Endothelial cell of umbilical vein (primary cell): ENCODE measurements around the gene FPR1. TPM values are rescaled to one million over a fixed set of nuclear protein-coding genes. Genes with fewer than 3 reads are reported as not detected.

Source experiments
- BruUV-seq: library from RNA; stranded (reverse); fragments of 400-500 nt; replicated peaks from 2 replicates; lab custom pipeline; 2021; lab: Mats Ljungman, UMichigan
- CTCF ChIA-PET: fragments of 300-600, 350-600 bp; sonication (Branson Sonifier 250); formaldehyde crosslinking; loops from one replicate; lab custom pipeline; 2021; ENCODE audit warnings: antibody characterized with exemption, inconsistent platforms; lab: Charles Lee
- POLR2A ChIA-PET: fragments of 300-600, 350-600 bp; sonication (Branson Sonifier 250); formaldehyde crosslinking; loops from one replicate; lab custom pipeline; 2021; ENCODE audit warnings: antibody characterized with exemption, inconsistent platforms; lab: Charles Lee
- DNase-seq: peaks from one replicate; pipeline ENCODE4 v3.0.0-alpha.2; 2011; ENCODE audit warnings: low read depth, low spot score
- FAIRE-seq: peaks from 2 replicates; lab custom pipeline; 2011; peaks lifted over from hg19 to GRCh38; lab: Jason Lieb, UNC
- H2AFZ ChIP-seq: 2 replicates; pipeline ENCODE4 v1.6.0; 2012; ENCODE audit warnings: low read depth, low read length, control low read depth, inconsistent platforms
- H3K27ac ChIP-seq: 2 replicates; pipeline ENCODE4 v1.5.1; 2011; ENCODE audit warnings: low read depth, mild to moderate bottlenecking, control low read depth, low read length, moderate library complexity; ENCODE audit not compliant: insufficient read depth
- H3K27me3 ChIP-seq, 2 experiments: 2 replicates each; pipeline versions ENCODE4 v1.6.0 to v1.6.1; 2011; ENCODE audit warnings: low read length in 2 of 2, mixed read lengths in 1 of 2; ENCODE audit not compliant: control insufficient read depth in 2 of 2, insufficient read depth in 2 of 2
- H3K36me3 ChIP-seq, 2 experiments: 2 replicates in 1 of 2; 3 replicates in 1 of 2; pipeline ENCODE4 v1.5.1; 2011; ENCODE audit warnings: low read length in 2 of 2, mild to moderate bottlenecking in 1 of 2, moderate library complexity in 1 of 2; ENCODE audit not compliant: control insufficient read depth in 2 of 2, insufficient read depth in 2 of 2; ENCODE audit errors: extremely low read depth in 1 of 2
- H3K4me1 ChIP-seq: 3 replicates; pipeline ENCODE4 v1.5.1; 2011; ENCODE audit warnings: mild to moderate bottlenecking, low read length; ENCODE audit not compliant: control insufficient read depth, insufficient read depth; ENCODE audit errors: extremely low read depth
- H3K4me2 ChIP-seq: 2 replicates; pipeline ENCODE4 v1.6.1; 2011; ENCODE audit warnings: low read length, control low read depth, mixed read lengths; ENCODE audit not compliant: insufficient read depth
- H3K4me3 ChIP-seq, 3 experiments: fragments of 200-600 bp in 1 of 3; sonication (generic), shearing (Covaris generic) in 1 of 3; replicated peaks in 1 of 3; 2 replicates each; pipeline ENCODE4 v1.5.1; 2011 to 2016; ENCODE audit warnings: control low read depth in 3 of 3, low read length in 3 of 3, mild to moderate bottlenecking in 2 of 3, inconsistent platforms in 1 of 3, low read depth in 1 of 3, moderate library complexity in 1 of 3; ENCODE audit not compliant: insufficient read depth in 1 of 3
- H3K79me2 ChIP-seq: 2 replicates; pipeline ENCODE4 v1.6.0; 2012; ENCODE audit warnings: low read length, inconsistent platforms; ENCODE audit not compliant: control insufficient read depth, insufficient read depth
- H3K9ac ChIP-seq: replicated peaks from 2 replicates; pipeline ENCODE3; 2011; ENCODE audit warnings: low read length, control low read depth; ENCODE audit not compliant: insufficient read depth; ENCODE audit errors: extremely low read depth
- H3K9me1 ChIP-seq: replicated peaks from 3 replicates; pipeline ENCODE4 v1.6.0; 2011; ENCODE audit warnings: mild to moderate bottlenecking, low read length; ENCODE audit not compliant: control insufficient read depth, insufficient read depth; ENCODE audit errors: extremely low read depth
- H3K9me3 ChIP-seq: replicated peaks from 2 replicates; pipeline ENCODE4 v1.5.1; 2012; ENCODE audit warnings: low read length, inconsistent platforms; ENCODE audit not compliant: control insufficient read depth, insufficient read depth
- H4K20me1 ChIP-seq: replicated peaks from 2 replicates; pipeline ENCODE3; 2011; ENCODE audit warnings: mild to moderate bottlenecking, low read length; ENCODE audit not compliant: control insufficient read depth, insufficient read depth; ENCODE audit errors: extremely low read depth
- CTCF ChIP-seq, 2 donors: IDR thresholded peaks; 1 replicate in 1 of 2; 2 replicates in 1 of 2; pipeline ENCODE4 v1.5.1; 2011; ENCODE audit warnings: low read length in 2 of 2, mild to moderate bottlenecking in 2 of 2, moderate library complexity in 2 of 2, control low read depth in 1 of 2, inconsistent platforms in 1 of 2, low read depth in 1 of 2; ENCODE audit not compliant: insufficient read depth in 1 of 2; ENCODE audit errors: extremely low read depth in 1 of 2
- EZH2 ChIP-seq: IDR thresholded peaks from 2 replicates; pipeline ENCODE4 v1.6.1; 2012; ENCODE audit warnings: borderline replicate concordance, low read depth, mild to moderate bottlenecking, moderate library complexity, low read length, inconsistent platforms; ENCODE audit not compliant: severe bottlenecking
- FOS ChIP-seq: IDR thresholded peaks from 2 replicates; pipeline ENCODE4 v1.6.1; 2011; ENCODE audit warnings: mild to moderate bottlenecking, low read length, moderate library complexity, borderline replicate concordance; ENCODE audit not compliant: insufficient read depth
- GATA2 ChIP-seq: IDR thresholded peaks from 2 replicates; pipeline ENCODE4 v1.7.0; 2011; ENCODE audit warnings: low read depth, mild to moderate bottlenecking, moderate library complexity, mixed read lengths, low read length; ENCODE audit not compliant: insufficient read length, insufficient read depth
- JUN ChIP-seq: IDR thresholded peaks from 2 replicates; pipeline ENCODE4 v1.6.1; 2011; ENCODE audit warnings: borderline replicate concordance, low read depth; ENCODE audit not compliant: insufficient read length, insufficient read depth
- MAX ChIP-seq: IDR thresholded peaks from 2 replicates; pipeline ENCODE4 v1.6.1; 2011; ENCODE audit not compliant: insufficient read depth, insufficient read length
- MYC ChIP-seq: IDR thresholded peaks from one replicate; pipeline ENCODE4 v1.6.1; 2011; ENCODE audit warnings: mild to moderate bottlenecking, low read depth, low read length
- POLR2A ChIP-seq: IDR thresholded peaks from 2 replicates; pipeline ENCODE4 v1.6.1; 2012; ENCODE audit warnings: low read depth, mild to moderate bottlenecking, control low read depth, low read length
- POLR2AphosphoS5 ChIP-seq: IDR thresholded peaks from 2 replicates; pipeline ENCODE4 v1.6.1; 2012; ENCODE audit warnings: low read depth, mild to moderate bottlenecking, control low read depth, low read length, moderate library complexity; ENCODE audit not compliant: insufficient read depth
- dilution Hi-C: fragments of 300-500 bp; cut with MboI; formaldehyde crosslinking; loops from one replicate; pipeline ENCODE4 v1.15.0; 2019; ENCODE audit warnings: low sequenced_read_pairs; ENCODE audit not compliant: extremely low pct_ligation_motif_present
- intact Hi-C: fragments of 100-400 bp; cut with micrococcal nuclease; formaldehyde crosslinking; loops from one replicate; pipeline ENCODE4 v1.10.0; 2022
- polyA plus RNA-seq, 4 experiments: library from polyadenylated mRNA; depleted of rRNA in 3 of 4; stranded (reverse) in 3 of 4; unstranded in 1 of 4; fragments of >200 nt; gene quantifications; 2 replicates each; pipeline versions ENCODE4 v1.2.1 to v1.2.3, GENCODE V29; 2011 to 2012; ENCODE audit warnings: missing spikeins in 1 of 4
- total RNA-seq: library from RNA; stranded (reverse); gene quantifications from 2 replicates; pipeline ENCODE4 v1.2.3, GENCODE V29; 2021

FPR1 gene
- total and polyA plus RNA-seq, 2 donors (not counting 3 experiments of a cell fraction or from before 2014, with no cell fraction given): not detected

- FAIRE-seq: no peak
- Histone ChIP-seq H3K9me3 (no peaks in the 10 kb centered on the region), H2AFZ (no peak overlapping the region), H4K20me1 (no peaks in the 10 kb centered on the region), H3K36me3 (no peaks in the 10 kb centered on the region), H3K4me3 (no peak overlapping the region), H3K4me1 (no peaks in the 10 kb centered on the region), H3K9ac (no peak overlapping the region), H3K9me1 (no peaks in the 10 kb centered on the region), H3K27ac (no peak overlapping the region), H3K27me3 (no peaks in the 10 kb centered on the region), H3K4me2 (no peak overlapping the region), H3K79me2 (no peaks in the 10 kb centered on the region)
- BruUV-seq: no TSS peak
- POLR2A ChIA-PET: no interaction called here
- intact Hi-C loops (no loop called here), dilution Hi-C loops (no loop called here)
- TF ChIP-seq MAX (no peak), GATA2 (no peak), POLR2A (no peak), POLR2AphosphoS5 (no peak), FOS (no peak), EZH2 (no peak), MYC (no peak), JUN (no peak), CTCF (IDR thresholded peaks at IDR 0.05; ENCODE audit: extremely low read depth in 1 of 2, insufficient read depth in 1 of 2, low read depth in 1 of 2, low read length in 2 of 2) (no peak)
- no peak for DNase-seq
- CTCF ChIA-PET: no interaction called here
Observed at GRCh38 chr19:51746731-51747130, 4.9 kb downstream of the FPR1 start.
